GM10847 (cell line): ENCODE measurements around the gene MCM5.

Experiments used
- POLR2A ChIP-seq: IDR thresholded peaks from 2 replicates; pipeline ENCODE4 v1.6.1; 2011; ENCODE audit not compliant: insufficient read length; ENCODE audit errors: extremely low read depth

The MCM5 gene

GRCh38 chr22:35452351-35452781 is 52.4 kb downstream of the MCM5 start:
- TF ChIP-seq POLR2A, result no peak

GRCh38 chr22:35452810-35453743 is 53.1 kb downstream of the MCM5 start:
- TF ChIP-seq POLR2A, result no peak

GRCh38 chr22:35454416-35455054 is 54.6 kb downstream of the MCM5 start:
- TF ChIP-seq POLR2A, result no peak

- no peak for TF ChIP-seq POLR2A
Measured at GRCh38 chr22:35455529-35455928, 55.6 kb downstream of the MCM5 start.

- no peak for TF ChIP-seq POLR2A
Measured at GRCh38 chr22:35456757-35457156, 56.8 kb downstream of the MCM5 start.

GRCh38 chr22:35457729-35458546 is 58.0 kb downstream of the MCM5 start:
- no peak for TF ChIP-seq POLR2A

GRCh38 chr22:35458547-35459422 is 58.8 kb downstream of the MCM5 start:
- no peak for TF ChIP-seq POLR2A

- TF ChIP-seq POLR2A, result no peak
Measured at GRCh38 chr22:35459423-35459894, 59.5 kb downstream of the MCM5 start.

GRCh38 chr22:35460688-35461087 is 60.7 kb downstream of the MCM5 start:
- no peak for TF ChIP-seq POLR2A

- TF ChIP-seq POLR2A, result no peak
Measured at GRCh38 chr22:35462498-35463230, 62.7 kb downstream of the MCM5 start.

GRCh38 chr22:35463231-35463933 is 63.4 kb downstream of the MCM5 start:
- TF ChIP-seq POLR2A, result no peak

GRCh38 chr22:35464399-35464798 is 64.5 kb downstream of the MCM5 start:
- no peak for TF ChIP-seq POLR2A

- no peak for TF ChIP-seq POLR2A
Measured at GRCh38 chr22:35465109-35465701, 65.3 kb downstream of the MCM5 start.
